ENCODE measurements around the gene ZFHX3. TPM values are rescaled to one million over a fixed set of nuclear protein-coding genes. Genes with fewer than 3 reads are reported as not detected.

The ZFHX3 gene
- total and polyA plus RNA-seq, 4 donors: 1.5 to 5.9 (median 3.0) TPM

GRCh38 chr16:72946474-72947194, 101.3 kb downstream of the ZFHX3 start:
- Histone ChIP-seq H3K27ac (ENCODE audit: low read depth in 1 of 2, low read length in 2 of 2) (peak overlapping the region; percentile 78 to 88), H3K9ac (ENCODE audit: low read depth in 1 of 2, low read length in 2 of 2) (peak overlapping the region; percentile 32 to 53)
- WGBS: 50% methylated on average over 15 of the region's 15 CpGs

More at GRCh38 chr16:72946474-72947194, 101.3 kb downstream of the ZFHX3 start:
- Histone ChIP-seq H3K4me3 (ENCODE audit: low read depth in 1 of 3, low read length in 3 of 3) (no peak overlapping the region), H3K36me3 (ENCODE audit: control insufficient read depth in 4 of 4, insufficient read depth in 3 of 4, low read depth in 1 of 4, low read length in 3 of 4) (peaks cover 0 to 6% (median 4%) of the 10 kb centered on the region in 4 donors), H3K27me3 (ENCODE audit: control insufficient read depth in 4 of 4, insufficient read depth in 4 of 4, low read length in 3 of 4) (no peaks in the 10 kb centered on the region), H3K9me3 (ENCODE audit: control insufficient read depth in 4 of 4, low read length in 3 of 4) (no peaks in the 10 kb centered on the region), H3K4me1 (ENCODE audit: control insufficient read depth in 4 of 4, insufficient read depth in 4 of 4, low read length in 3 of 4) (peaks cover 10 to 37% (median 30%) of the 10 kb centered on the region in 4 donors)
- peak in 1 of 2 donors; percentile 53 for TF ChIP-seq EGR1 (IDR thresholded peaks at IDR 0.05; ENCODE audit: low read depth in 2 of 2)
- TF ChIP-seq TAF1 (conservative IDR thresholded peaks at IDR 0.05): no peak
- no peak for TF ChIP-seq HNF4G (IDR thresholded peaks at IDR 0.05)
- TF ChIP-seq HNF4A (conservative IDR thresholded peaks at IDR 0.05): peak; percentile 82 to 92
- TF ChIP-seq ATF3 (IDR thresholded peaks at IDR 0.05): no peak
- TF ChIP-seq, protein P1, sequence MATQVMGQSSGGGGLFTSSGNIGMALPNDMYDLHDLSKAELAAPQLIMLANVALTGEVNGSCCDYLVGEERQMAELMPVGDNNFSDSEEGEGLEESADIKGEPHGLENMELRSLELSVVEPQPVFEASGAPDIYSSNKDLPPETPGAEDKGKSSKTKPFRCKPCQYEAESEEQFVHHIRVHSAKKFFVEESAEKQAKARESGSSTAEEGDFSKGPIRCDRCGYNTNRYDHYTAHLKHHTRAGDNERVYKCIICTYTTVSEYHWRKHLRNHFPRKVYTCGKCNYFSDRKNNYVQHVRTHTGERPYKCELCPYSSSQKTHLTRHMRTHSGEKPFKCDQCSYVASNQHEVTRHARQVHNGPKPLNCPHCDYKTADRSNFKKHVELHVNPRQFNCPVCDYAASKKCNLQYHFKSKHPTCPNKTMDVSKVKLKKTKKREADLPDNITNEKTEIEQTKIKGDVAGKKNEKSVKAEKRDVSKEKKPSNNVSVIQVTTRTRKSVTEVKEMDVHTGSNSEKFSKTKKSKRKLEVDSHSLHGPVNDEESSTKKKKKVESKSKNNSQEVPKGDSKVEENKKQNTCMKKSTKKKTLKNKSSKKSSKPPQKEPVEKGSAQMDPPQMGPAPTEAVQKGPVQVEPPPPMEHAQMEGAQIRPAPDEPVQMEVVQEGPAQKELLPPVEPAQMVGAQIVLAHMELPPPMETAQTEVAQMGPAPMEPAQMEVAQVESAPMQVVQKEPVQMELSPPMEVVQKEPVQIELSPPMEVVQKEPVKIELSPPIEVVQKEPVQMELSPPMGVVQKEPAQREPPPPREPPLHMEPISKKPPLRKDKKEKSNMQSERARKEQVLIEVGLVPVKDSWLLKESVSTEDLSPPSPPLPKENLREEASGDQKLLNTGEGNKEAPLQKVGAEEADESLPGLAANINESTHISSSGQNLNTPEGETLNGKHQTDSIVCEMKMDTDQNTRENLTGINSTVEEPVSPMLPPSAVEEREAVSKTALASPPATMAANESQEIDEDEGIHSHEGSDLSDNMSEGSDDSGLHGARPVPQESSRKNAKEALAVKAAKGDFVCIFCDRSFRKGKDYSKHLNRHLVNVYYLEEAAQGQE (IDR thresholded peaks at IDR 0.05): peak; percentile 67
- peak in 1 of 2 donors; percentile 44 for TF ChIP-seq JUND (IDR thresholded peaks at IDR 0.05)
- TF ChIP-seq MAX (IDR thresholded peaks at IDR 0.05): peak; percentile 69
- peak; percentile 24 for TF ChIP-seq FOXA1 (IDR thresholded peaks at IDR 0.05)
- TF ChIP-seq ZBTB33 (IDR thresholded peaks at IDR 0.05): peak; percentile 72
- TF ChIP-seq SP1 (IDR thresholded peaks at IDR 0.05): peak; percentile 86
- no peak for TF ChIP-seq GABPA (IDR thresholded peaks at IDR 0.05 in 1 of 2, conservative IDR thresholded peaks at IDR 0.05 in 1 of 2)
- peak; percentile 62 for TF ChIP-seq YY1 (IDR thresholded peaks at IDR 0.05)
- peak; percentile 61 to 64 for TF ChIP-seq RAD21 (IDR thresholded peaks at IDR 0.05)
- TF ChIP-seq, protein P2, sequence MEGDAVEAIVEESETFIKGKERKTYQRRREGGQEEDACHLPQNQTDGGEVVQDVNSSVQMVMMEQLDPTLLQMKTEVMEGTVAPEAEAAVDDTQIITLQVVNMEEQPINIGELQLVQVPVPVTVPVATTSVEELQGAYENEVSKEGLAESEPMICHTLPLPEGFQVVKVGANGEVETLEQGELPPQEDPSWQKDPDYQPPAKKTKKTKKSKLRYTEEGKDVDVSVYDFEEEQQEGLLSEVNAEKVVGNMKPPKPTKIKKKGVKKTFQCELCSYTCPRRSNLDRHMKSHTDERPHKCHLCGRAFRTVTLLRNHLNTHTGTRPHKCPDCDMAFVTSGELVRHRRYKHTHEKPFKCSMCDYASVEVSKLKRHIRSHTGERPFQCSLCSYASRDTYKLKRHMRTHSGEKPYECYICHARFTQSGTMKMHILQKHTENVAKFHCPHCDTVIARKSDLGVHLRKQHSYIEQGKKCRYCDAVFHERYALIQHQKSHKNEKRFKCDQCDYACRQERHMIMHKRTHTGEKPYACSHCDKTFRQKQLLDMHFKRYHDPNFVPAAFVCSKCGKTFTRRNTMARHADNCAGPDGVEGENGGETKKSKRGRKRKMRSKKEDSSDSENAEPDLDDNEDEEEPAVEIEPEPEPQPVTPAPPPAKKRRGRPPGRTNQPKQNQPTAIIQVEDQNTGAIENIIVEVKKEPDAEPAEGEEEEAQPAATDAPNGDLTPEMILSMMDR (IDR thresholded peaks at IDR 0.05; ENCODE audit: low read depth, low read length, missing input control): no peak
- peak; percentile 46 for TF ChIP-seq NR2F2 (IDR thresholded peaks at IDR 0.05)
- TF ChIP-seq FOXA2 (IDR thresholded peaks at IDR 0.05): peak; percentile 57
- peak; percentile 71 to 93 for TF ChIP-seq RXRA (IDR thresholded peaks at IDR 0.05)
- no peak for DNase-seq (ENCODE audit: low spot score)

Measured in liver (tissue), 9 donors.